T-helper 2 cell (primary cell): ENCODE results near the gene MBD3.
"Not testable (repeated sequence)": the region's sequence is repeated elsewhere in the genome, so short reads cannot be mapped to it uniquely, and the experiment has no call there.

Source experiments
- DNase-seq, 5 experiments: peaks; one replicate each; pipeline versions ENCODE4 v3.0.0 to v3.0.0-alpha.2; 2012 to 2022
- total RNA-seq, 2 donors: gene quantifications; one replicate each; lab custom pipeline; 2026; lab: John Stamatoyannopoulos, UW

MBD3 gene, protein sequence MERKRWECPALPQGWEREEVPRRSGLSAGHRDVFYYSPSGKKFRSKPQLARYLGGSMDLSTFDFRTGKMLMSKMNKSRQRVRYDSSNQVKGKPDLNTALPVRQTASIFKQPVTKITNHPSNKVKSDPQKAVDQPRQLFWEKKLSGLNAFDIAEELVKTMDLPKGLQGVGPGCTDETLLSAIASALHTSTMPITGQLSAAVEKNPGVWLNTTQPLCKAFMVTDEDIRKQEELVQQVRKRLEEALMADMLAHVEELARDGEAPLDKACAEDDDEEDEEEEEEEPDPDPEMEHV
- 22.8 to 25.4 reads per million in 2 donors for total RNA-seq

DNA sequence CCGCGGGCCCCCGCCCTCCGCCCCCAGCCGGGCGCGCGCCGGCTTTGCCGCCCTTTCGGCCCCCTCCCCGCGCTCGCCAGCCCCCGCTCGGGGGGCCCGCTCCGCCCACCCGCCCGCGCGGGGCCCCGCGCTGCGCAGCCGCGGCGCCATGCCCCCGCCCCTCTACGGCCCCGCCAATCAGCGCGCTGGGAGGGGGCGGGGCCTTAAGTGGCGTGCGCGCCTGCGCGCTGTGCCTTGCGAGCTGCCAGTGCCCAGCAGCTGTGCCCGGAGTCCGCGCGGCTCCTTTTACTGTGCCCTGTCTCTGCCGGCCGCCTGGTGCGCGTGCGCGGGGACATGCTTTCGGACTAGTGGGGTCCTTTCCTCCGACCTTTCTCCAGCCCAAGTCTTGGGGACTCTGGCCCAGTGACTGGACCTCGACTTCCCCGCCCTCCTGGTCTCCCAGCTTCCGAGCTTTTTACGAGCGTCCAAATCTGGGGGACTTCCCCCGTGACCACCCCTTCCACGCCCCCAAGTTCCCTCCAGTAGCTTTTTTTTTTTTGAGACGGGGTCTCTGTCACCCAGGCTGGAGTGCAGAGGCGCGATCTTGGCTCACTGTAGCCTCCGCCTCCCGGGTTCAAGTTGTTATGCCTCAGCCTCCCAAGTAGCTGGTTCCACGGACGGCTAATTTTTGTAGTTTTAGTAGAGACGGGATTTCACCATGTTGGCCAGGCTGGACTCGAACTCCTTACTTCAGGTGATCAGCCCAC is at the start of gene MBD3:
TSS of gene MBD3 (minus strand) at position 111 of the 746 bp plus-strand sequence. CDS start 234 bp downstream, outside the sequence.
- peak; percentile 76 to 91 (median 80) for DNase-seq

DNA sequence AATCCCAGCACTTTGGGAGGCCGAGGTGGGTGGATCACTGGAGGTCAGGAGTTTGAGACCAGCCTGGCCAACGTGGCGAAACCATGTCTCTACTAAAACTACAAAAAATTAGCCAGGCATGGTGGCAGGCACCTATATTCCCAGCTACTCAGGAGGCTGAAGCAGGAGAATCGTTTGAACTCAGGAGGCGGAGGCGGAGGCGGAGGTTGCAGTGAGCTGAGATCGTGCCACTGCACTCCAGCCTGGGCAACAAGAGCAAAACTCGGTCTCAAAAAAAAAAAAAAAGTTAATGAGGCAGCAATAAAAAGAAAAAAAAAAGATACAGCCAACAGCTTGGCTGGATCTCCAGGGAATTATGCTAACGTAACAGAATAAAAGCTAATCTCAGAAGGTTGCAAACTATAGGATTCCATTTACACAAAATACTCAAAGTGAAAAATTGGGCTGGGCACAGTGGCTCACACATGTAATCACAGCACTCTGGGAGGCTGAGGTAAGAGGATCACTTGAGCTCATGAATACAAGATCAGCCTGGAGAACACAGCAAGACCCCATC is 48.3 kb upstream of the MBD3 start:
- not testable (repeated sequence) for DNase-seq

DNA sequence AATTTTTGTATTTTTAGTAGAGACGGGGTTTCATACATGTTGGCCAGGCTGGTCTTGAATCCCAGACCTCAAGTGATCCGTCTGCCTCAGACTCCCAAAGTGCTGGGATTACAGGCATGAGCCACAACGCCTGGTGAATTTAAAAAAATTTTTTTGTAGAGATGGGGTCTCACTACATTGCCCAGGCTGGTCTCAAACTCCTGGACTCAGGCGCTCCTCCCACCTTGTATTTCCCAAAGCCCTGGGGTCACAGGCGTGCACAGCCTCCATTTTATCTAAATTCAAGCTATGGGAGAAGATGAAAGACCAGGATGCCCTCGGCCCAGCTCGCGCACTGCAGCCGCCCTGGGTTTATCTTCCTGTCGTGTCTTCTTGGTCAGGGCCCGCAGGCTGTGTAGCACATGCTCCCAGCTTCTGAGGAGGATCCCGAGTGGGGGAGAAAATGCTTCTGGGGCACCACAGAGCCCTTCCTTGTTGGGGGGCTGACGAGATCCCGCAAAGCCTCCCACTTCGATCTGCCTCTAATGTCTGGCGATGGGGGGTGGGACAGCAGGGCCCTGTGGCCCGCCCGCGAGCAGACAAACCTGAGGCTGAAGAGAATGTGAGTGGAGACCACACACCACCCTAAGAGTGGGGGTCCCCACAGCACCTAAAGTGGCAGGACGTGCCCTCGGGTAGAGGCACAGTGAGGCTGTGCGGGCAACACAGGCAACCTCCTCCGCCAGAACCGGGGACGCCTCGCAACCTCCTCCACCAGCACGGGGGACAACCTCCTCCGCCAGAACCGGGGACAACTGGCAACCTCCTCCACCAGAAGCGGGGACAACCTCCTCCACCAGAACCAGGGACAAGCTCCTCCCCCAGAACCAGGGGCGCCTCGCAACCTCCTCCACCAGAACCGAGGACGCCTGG is 43.9 kb upstream of the MBD3 start:
- no peak for DNase-seq

GRCh38 chr19:1634938-1635243 is 42.2 kb upstream of the MBD3 start:
- no peak for DNase-seq

GRCh38 chr19:1634242-1634937 is 41.7 kb upstream of the MBD3 start:
- no peak for DNase-seq

- DNase-seq: no peak
Observed at GRCh38 chr19:1633269-1633826, 40.7 kb upstream of the MBD3 start.

DNA sequence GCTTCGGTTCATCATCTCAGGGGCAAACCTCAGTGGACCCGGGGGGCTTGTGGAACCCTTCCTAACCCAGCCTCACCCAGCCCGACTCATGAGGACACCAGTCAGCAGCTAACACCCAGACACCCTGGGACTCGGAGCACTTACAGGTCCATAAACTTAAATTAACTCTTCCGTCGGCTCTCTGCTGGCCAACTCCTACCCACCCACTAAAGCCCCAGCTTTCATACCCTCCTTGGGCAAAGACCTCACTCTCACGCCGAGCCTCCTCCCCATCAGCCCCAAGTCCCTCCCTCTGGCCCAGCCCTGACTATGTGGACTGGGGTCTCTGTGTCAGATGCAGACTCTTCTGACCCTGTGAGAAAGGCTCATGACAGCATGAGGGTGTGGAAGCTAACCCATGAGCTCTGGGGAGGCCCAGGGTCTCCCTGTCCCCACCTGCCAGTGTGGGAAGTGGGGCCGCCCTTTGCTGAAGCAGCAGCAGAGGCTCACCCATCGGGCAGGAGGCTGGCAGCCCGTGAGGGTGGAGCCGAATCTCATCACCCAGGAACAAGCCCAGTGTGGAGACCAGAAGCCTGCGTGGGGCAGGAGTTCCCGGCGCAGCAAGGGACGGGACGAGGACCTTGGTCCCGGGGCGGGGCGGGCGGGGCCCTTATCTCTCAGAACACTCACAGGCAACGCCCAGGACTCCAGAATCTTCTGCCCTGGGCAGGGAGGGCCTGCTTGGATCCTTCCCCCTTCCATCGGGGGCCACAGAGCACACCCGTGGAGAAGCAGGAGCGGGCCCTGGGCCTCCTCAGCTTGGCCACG is 40.0 kb upstream of the MBD3 start:
- no peak for DNase-seq

- DNase-seq: no peak
Observed at GRCh38 chr19:1631557-1632100, 39.0 kb upstream of the MBD3 start.

DNA sequence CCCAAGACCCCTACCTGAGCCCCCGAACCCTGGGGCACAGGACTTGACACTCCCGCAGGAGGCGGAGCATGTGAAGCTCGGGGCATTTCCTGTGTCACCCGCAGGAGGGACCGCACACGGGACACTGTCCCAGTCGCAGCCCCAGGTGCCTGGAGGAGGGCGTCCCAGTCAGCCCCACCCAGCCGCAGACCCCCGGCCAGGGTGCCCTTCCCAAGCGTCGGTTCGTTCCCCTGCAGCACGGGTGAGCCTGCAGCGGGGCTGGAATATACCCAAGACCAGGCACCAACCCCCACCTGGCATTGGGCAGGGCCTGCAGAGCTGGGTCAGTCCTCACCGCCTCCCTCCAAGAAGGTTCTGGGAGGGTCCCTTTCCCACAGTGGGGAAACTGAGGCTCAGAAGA is 38.1 kb upstream of the MBD3 start:
- no peak for DNase-seq

DNA sequence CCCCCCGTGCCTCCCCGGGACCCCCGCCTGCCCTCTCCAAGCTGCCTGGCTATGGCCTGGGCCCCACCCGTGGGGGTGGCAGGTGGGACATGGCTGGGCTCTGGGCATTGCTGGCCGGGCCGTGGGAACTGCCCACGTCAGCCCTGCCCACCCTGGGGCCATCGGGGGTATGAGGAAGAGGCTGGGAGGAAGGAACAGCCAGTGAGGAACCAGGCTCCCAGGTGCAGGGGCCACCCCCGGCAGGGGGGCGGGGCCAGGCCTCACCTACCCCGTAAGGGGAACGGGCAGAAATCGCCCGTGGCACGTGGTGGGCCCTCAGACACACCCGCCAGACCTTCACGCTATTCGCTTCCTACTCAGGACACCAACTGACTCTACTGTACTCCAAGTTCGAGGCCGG is 37.3 kb upstream of the MBD3 start:
- DNase-seq: no peak

GRCh38 chr19:1629256-1629808 is 36.7 kb upstream of the MBD3 start:
- DNase-seq: no peak

DNA sequence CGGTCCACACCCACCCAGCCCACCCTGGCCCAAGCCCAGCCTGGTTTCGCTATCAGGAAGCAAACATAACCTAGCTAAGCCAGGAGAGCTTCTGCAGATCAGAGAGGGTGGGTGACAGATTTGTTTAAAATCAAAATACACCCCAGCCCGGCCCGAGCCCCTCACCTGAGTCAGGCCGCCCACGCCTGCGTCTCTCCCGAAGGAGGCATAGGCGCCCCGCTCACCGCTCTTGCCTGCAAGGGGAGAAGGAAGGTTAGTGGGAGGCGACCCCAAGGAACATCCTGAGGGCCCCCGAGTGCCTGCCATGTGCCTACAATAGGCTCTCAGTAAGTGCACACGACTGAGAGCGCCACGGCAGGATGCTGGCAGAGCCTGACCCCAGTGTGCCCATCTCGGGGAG is 34.5 kb upstream of the MBD3 start:
- DNase-seq: no peak

DNA sequence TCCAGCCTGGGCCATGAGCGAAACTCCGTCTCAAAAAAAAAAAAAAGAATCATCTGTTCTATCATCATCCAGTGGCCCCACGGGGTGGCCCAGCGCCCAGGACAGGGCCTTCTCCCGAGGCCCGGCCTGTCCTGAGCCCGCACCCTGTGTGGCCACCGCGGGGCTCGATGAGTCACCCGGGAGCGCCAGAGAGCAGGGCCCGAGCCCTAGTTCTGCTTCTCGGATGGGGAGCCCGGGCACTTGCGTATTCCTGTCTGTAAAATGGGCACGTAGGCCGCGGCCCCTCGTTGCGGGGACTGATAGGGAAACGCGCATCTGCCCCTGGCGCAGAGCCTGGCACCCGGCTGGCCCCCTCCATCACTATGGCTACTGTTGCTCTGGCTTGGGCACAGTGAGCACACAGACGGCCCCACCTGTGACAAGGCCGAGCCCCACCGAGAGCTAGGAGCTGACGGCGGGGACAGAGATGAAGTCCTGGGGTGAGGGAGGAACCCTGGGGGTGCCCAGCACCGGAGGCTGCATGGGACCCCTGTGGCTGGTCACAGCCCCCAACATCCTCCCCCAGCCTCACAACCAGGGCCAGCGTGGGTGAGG is 33.8 kb upstream of the MBD3 start:
- DNase-seq: no peak

DNA sequence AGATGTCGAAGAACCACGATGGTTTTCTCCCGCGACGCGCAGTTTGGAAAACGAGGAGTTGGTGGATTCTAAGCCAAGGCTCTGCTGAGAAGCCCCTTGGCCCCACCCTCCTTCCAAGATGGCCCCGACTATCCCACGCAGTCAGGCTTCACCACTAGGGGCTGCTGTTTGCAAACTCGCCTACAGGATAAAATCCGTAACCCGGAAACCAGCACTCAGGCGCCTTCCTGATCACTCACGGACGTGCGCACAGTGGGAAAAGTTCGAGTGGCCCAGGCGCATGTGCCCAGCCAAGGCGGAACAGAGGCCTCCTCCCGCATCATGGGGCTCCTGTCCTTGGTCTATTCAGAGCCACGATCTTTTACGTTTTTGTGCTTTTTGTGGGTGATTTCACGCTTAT is 31.8 kb upstream of the MBD3 start:
- DNase-seq: peak in 3 of 5 experiments; percentile 9 to 52 (median 28)

GRCh38 chr19:1622541-1622940 is 29.9 kb upstream of the MBD3 start:
- no peak for DNase-seq

GRCh38 chr19:1622007-1622406 is 29.3 kb upstream of the MBD3 start:
- DNase-seq: no peak

DNA sequence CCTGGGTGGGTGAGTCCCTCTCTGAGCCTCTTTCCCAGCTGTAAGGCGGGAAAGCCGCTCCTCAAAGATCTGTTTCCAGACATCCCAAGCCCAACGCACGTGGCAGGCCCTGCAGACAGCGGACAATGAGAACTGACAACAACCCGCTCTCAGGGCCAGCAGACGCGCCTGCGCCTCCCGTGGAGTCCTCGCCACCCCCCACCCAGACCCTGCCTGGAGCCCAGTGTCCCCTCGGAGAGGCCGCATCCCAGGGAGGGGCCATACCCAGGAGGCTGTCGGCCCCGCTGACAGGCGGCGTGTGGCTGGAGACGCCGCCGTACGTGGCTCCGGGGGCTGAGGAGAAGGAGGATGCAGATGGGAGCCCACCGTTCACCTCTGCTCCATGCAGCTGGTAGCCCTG is 28.9 kb upstream of the MBD3 start:
- no peak for DNase-seq

DNA sequence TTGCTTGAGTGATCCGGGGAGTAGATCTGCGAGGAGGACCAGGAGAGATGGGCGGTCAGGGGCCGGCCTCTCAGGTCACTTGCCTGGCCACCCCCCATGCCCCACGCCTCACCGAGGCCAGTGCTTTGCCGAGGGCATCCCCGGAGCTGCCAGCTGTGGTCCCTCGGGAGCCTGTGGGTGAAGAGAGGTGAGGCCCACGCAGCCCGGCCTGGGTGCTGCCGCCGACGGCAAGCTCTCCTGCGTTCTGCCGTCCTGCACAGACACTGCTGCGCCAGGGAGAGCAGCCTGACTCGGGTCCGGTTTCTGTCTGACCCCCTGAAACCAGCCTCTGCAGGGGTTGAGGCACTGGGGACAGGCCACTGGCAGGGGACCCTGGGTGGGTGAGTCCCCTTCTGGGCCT is 28.4 kb upstream of the MBD3 start:
- DNase-seq: no peak

DNA sequence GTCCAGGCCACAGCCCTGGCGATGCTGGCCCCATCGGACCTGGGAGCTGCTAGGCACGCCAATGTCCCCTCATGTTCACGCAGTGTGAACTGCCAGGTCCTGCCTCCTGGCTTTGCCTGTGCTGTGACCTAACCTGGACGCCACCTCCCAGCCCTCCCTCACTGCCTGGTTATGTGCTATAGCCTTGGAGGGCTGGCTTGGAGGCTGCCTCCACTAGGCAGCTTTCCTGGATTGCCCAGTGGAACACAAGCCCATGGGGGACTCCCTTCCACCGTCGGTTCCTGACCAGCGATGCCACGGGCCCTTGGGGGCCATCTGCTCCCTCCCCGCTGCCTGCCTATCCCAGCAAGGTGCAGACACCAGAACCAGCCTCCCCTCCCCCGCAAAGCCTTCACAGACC is 27.8 kb upstream of the MBD3 start:
- DNase-seq: no peak

DNA sequence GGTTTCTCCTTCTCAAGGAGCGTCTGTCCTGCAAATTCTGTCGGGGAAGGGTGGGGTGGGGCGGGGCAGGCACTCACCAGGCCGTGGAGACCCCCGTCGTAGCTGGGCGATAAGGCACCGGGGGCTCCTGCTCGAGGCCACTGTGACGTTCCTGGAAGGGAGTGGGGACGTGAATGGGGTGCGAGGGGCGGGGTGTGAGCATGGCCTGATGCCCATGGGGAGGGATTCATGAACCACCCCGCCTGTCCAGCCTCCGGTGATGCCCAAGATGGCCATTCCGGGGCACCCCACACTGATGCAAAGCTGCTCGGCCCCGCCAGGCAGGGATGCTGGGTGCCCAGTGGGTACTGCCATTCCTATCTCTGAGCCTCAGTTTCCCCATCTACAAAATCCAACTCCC is 27.0 kb upstream of the MBD3 start:
- no peak for DNase-seq
